HG03565 (cell line): ENCODE data around the gene CTDSP1.

ENCODE experiments used
- ATAC-seq: cut with Tn5 transposase; IDR thresholded peaks from one replicate; pipeline ENCODE4 v1.9.1; 2021; ENCODE audit warnings: mild to moderate bottlenecking, moderate library complexity; ENCODE audit not compliant: unreplicated experiment

Gene CTDSP1

GRCh38 chr2:218382785-218383184, 16.9 kb upstream of the CTDSP1 start:
- no peak for ATAC-seq

GRCh38 chr2:218383892-218384519, 15.7 kb upstream of the CTDSP1 start:
- no peak for ATAC-seq

GRCh38 chr2:218384975-218385374, 14.7 kb upstream of the CTDSP1 start:
- no peak for ATAC-seq

GRCh38 chr2:218386505-218387368, 12.9 kb upstream of the CTDSP1 start:
- no peak for ATAC-seq

GRCh38 chr2:218387369-218388194, 12.1 kb upstream of the CTDSP1 start:
- ATAC-seq = no peak

- ATAC-seq = no peak
Measured at GRCh38 chr2:218389333-218390150, 10.1 kb upstream of the CTDSP1 start.

GRCh38 chr2:218391202-218391601, 8.5 kb upstream of the CTDSP1 start:
- ATAC-seq = no peak

- ATAC-seq = no peak
Measured at GRCh38 chr2:218392459-218392858, 7.2 kb upstream of the CTDSP1 start.

GRCh38 chr2:218392891-218393462, 6.7 kb upstream of the CTDSP1 start:
- ATAC-seq = no peak

GRCh38 chr2:218393750-218394290, 5.8 kb upstream of the CTDSP1 start:
- ATAC-seq = no peak

- no peak for ATAC-seq
Measured at GRCh38 chr2:218394298-218395089, 5.2 kb upstream of the CTDSP1 start.

- no peak for ATAC-seq
Measured at GRCh38 chr2:218395090-218395444, 4.6 kb upstream of the CTDSP1 start.

- no peak for ATAC-seq
Measured at GRCh38 chr2:218395456-218395825, 4.2 kb upstream of the CTDSP1 start.

- ATAC-seq = peak; percentile 44
Measured at GRCh38 chr2:218395826-218396687, 3.6 kb upstream of the CTDSP1 start.

GRCh38 chr2:218396688-218397462, 2.8 kb upstream of the CTDSP1 start:
- ATAC-seq = no peak

- ATAC-seq = no peak
Measured at GRCh38 chr2:218397463-218397819, 2.2 kb upstream of the CTDSP1 start.

- ATAC-seq = no peak
Measured at GRCh38 chr2:218397820-218398436, 1.7 kb upstream of the CTDSP1 start.
